Kidney (tissue), 14 donors: ENCODE results near the gene PTPRK. TPM values are rescaled to one million over a fixed set of nuclear protein-coding genes. Genes with fewer than 3 reads are reported as not detected.
A peak's percentile ranks its signal among the peaks of the same experiment; 100 is the strongest.
"Not testable (repeated sequence)": the region's sequence is repeated elsewhere in the genome, so short reads cannot be mapped to it uniquely, and the experiment has no call there.

Experiments used
- DNase-seq, 5 donors: peaks; one replicate each; pipeline ENCODE4 v3.0.0-alpha.2; 2013 to 2020
- FAIRE-seq: peaks from 2 replicates; lab custom pipeline; 2012; peaks lifted over from hg19 to GRCh38; lab: Jason Lieb, UNC
- H3K27ac ChIP-seq, 2 donors: one replicate each; pipeline ENCODE4 v1.7.0; 2013; ENCODE audit warnings: low read depth in 2 of 2, low read length in 2 of 2, inconsistent platforms in 1 of 2
- H3K27me3 ChIP-seq: one replicate; pipeline ENCODE4 v1.7.1; 2013; ENCODE audit warnings: low read length, inconsistent platforms; ENCODE audit not compliant: control insufficient read depth, insufficient read depth
- H3K36me3 ChIP-seq, 3 donors: one replicate each; pipeline versions ENCODE4 v1.7.0 to v1.7.1; 2013; ENCODE audit warnings: low read length in 3 of 3, control low read depth in 1 of 3, inconsistent platforms in 1 of 3; ENCODE audit not compliant: insufficient read depth in 3 of 3, control insufficient read depth in 2 of 3
- H3K4me1 ChIP-seq, 3 donors: one replicate each; pipeline versions ENCODE4 v1.7.0 to v1.7.1; 2013; ENCODE audit warnings: low read length in 3 of 3, inconsistent platforms in 1 of 3, low read depth in 1 of 3; ENCODE audit not compliant: control insufficient read depth in 2 of 3, insufficient read depth in 2 of 3
- H3K4me3 ChIP-seq, 3 donors: one replicate each; pipeline versions ENCODE4 v1.7.0 to v1.8.1; 2013; ENCODE audit warnings: low read length in 3 of 3, control low read depth in 1 of 3, inconsistent platforms in 1 of 3
- H3K9ac ChIP-seq, 3 donors: one replicate each; pipeline versions ENCODE4 v1.7.0 to v1.7.1; 2013; ENCODE audit warnings: low read length in 3 of 3, control low read depth in 1 of 3, inconsistent platforms in 1 of 3
- H3K9me3 ChIP-seq, 3 donors: one replicate each; pipeline versions ENCODE4 v1.7.0 to v1.7.1; 2013; ENCODE audit warnings: low read length in 3 of 3, control low read depth in 1 of 3, inconsistent platforms in 1 of 3; ENCODE audit not compliant: control insufficient read depth in 2 of 3, insufficient read depth in 1 of 3
- intact Hi-C: fragments of 100-400 bp; cut with DNase I; formaldehyde crosslinking; loops from one replicate; pipeline ENCODE4 v1.11.1; 2022
- polyA plus RNA-seq: library from polyadenylated mRNA; stranded (reverse); fragments of 350-450 nt; fragmentation: Illumina TruSeq; extraction: RNeasy Lipid Tissue Mini Kit (QIAGEN cat#74804); gene quantifications from one replicate; pipeline ENCODE4 v1.2.3, GENCODE V29; 2014; ENCODE audit warnings: low read depth, low replicate concordance; ENCODE audit not compliant: insufficient read depth
- total RNA-seq: library from RNA; stranded (reverse); fragmentation: NEBNext Ultra II Directional; extraction: Animal tissue kit (Norgen Biotek cat#: 25700); gene quantifications from one replicate; pipeline ENCODE4 v1.2.1, GENCODE V29; 2021
- TF ChIP-seq, protein P1 (sequence below): IDR thresholded peaks from 3 replicates; pipeline ENCODE4 v1.5.1; 2012; ENCODE audit warnings: mild to moderate bottlenecking, moderate library complexity, borderline replicate concordance; ENCODE audit not compliant: insufficient read depth; ENCODE audit errors: extremely low read depth
- donor health status: control.
- donor health status: control.
- donor health status: control.
- donor health status: control.
- donor health status: control.
- donor health status: DM: yes; HTN: yes; CAD: no.
- donor health status: Normal renal cell carcinoma (clear cell type).

Gene PTPRK
- total and polyA plus RNA-seq, 2 donors from 2014 or later = 9.2 to 72.8 TPM

DNA sequence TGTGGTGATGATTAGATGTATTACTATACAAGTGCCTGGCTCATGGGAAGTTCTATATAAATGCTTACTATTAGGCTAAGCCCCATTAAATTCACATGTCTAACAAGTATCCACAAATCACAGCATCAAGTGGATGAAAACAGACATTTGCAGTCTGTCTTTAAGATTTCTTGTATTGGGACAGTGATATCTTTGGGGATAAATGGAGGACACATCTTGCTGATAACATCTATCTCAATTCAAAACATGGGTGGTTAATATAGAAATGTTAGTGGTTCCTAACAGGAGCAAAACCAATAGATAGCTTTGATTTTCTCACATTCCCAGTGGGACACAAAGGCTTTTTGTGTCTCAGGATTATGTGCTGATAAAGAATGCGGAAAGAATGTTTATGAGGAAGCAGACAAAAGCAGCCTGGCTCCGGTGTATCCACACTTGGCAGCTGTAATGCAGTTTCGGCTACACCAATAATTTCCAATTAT is 29.3 kb downstream of the PTPRK start:
- Histone ChIP-seq H3K4me1 (peaks cover 0 to 5% (median 0%) of the 10 kb centered on the region in 3 donors), H3K9ac (no peak overlapping the region), H3K27ac (peak overlapping the region; percentile 10 to 78), H3K27me3 (no peaks in the 10 kb centered on the region), H3K4me3 (peak overlapping the region in 2 of 3 donors; percentile 54 to 78), H3K9me3 (no peaks in the 10 kb centered on the region), H3K36me3 (no peaks in the 10 kb centered on the region)
- DNase-seq (no peak), FAIRE-seq (no peak)
- intact Hi-C loops = no loop called here
- TF ChIP-seq, protein P1, sequence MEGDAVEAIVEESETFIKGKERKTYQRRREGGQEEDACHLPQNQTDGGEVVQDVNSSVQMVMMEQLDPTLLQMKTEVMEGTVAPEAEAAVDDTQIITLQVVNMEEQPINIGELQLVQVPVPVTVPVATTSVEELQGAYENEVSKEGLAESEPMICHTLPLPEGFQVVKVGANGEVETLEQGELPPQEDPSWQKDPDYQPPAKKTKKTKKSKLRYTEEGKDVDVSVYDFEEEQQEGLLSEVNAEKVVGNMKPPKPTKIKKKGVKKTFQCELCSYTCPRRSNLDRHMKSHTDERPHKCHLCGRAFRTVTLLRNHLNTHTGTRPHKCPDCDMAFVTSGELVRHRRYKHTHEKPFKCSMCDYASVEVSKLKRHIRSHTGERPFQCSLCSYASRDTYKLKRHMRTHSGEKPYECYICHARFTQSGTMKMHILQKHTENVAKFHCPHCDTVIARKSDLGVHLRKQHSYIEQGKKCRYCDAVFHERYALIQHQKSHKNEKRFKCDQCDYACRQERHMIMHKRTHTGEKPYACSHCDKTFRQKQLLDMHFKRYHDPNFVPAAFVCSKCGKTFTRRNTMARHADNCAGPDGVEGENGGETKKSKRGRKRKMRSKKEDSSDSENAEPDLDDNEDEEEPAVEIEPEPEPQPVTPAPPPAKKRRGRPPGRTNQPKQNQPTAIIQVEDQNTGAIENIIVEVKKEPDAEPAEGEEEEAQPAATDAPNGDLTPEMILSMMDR = no peak

DNA sequence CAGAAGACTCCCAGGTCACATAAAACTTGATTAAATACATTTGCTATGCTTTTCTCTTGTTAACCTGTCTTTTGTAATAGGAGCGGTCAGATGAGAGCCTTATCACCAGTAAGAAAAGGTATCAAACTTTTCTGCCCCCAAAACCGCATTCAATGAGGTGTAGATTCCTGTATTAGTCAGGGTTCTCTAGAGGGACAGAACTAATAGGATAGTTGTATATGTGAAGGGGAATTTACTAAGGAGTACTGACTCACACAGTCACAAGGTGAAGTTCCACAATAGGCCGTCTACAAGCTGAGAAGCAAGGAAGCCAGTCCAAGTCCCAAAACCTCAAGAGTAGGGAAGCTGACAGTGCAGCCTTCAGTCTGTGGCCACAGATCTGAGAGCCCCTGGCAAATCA is 32.7 kb downstream of the PTPRK start:
- H3K9ac ChIP-seq = no peak overlapping the region
- H3K36me3 ChIP-seq = no peaks in the 10 kb centered on the region
- no peak overlapping the region for H3K27ac ChIP-seq
- TF ChIP-seq, protein P1 = no peak
- FAIRE-seq (no peak), DNase-seq (no peak)
- no peaks in the 10 kb centered on the region for H3K27me3 ChIP-seq
- no peaks in the 10 kb centered on the region for H3K9me3 ChIP-seq
- H3K4me3 ChIP-seq = no peak overlapping the region
- intact Hi-C loops = no loop called here
- H3K4me1 ChIP-seq = peaks cover 0 to 5% (median 0%) of the 10 kb centered on the region in 3 donors

DNA sequence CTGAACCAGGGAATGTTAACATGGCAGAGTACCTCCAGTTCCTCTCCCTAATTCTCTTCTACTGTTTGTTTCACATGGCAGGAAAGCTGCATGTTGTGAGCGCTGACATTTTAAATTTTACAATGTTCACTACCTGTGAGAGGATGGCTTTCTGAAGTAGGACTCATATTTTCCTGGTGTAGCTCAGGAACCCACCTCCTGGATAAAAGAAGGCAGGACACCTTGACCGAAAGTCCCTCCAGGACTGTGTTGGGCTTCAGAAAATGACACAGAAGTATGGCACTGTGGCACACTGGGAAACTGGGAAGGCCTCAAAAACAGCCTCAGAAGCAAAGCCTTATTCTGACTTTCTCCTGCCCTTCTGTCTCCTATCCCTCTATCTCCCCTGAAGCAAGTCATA is 33.3 kb downstream of the PTPRK start:
- intact Hi-C loops = no loop called here

DNA sequence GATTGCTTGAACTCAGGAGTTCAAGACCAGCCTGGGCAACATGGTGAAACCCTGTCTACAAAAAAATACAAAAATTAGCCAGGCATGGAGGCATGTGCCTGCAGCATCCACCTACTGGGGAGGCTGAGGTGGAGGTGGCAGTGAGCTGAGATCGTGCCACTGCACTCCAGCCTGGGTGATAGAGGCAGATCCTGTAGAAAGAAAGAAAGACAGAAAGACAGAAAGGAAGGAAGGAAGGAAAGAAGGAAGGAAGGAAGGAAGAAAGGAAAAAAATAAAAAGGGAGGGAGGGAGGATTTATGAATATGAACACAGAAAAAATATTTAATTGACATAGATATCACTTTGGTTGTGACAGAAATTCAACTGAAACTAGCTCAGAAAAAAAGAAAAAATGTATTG is 33.8 kb downstream of the PTPRK start:
- H3K4me1 ChIP-seq, intact Hi-C loops, H3K9me3 ChIP-seq, H3K27me3 ChIP-seq, DNase-seq, H3K36me3 ChIP-seq, H3K9ac ChIP-seq, FAIRE-seq, H3K4me3 ChIP-seq, H3K27ac ChIP-seq: not testable (repeated sequence)

More for the DNA sequence above, 33.3 kb downstream of the PTPRK start:
- Histone ChIP-seq H3K27ac (no peak overlapping the region), H3K27me3 (no peaks in the 10 kb centered on the region), H3K9ac (no peak overlapping the region), H3K9me3 (no peaks in the 10 kb centered on the region), H3K4me1 (peaks cover 0 to 5% (median 0%) of the 10 kb centered on the region in 3 donors), H3K4me3 (no peak overlapping the region), H3K36me3 (no peaks in the 10 kb centered on the region)
- TF ChIP-seq, protein P1 = peak; percentile 18
- FAIRE-seq = no peak
- DNase-seq = no peak
